ENCODE results near the gene KCND3.

KCND3 gene

DNA sequence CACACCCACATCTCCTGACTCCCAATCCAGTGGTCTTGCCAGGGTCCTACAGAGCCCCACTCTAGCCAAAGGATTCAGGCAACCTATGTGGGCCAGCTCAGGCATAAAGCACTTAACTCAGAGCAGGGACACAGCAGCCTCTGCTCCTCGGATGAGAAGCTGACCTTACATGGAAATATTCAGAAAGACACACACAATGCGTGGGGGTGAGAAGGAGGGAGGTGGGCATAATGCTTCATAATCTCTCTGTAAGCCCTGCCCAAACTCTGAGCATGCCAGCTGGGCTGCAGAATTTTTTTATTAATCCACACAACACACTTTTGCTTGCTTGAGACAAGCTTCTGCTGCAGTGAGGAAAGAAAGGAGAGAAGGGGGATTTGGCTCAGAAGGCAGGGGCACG is 21.6 kb downstream of the KCND3 start:
- H3K27ac ChIP-seq = no peak overlapping the region
- TF ChIP-seq ZFX (IDR thresholded peaks at IDR 0.05) = no peak
- TF ChIP-seq, protein P1, sequence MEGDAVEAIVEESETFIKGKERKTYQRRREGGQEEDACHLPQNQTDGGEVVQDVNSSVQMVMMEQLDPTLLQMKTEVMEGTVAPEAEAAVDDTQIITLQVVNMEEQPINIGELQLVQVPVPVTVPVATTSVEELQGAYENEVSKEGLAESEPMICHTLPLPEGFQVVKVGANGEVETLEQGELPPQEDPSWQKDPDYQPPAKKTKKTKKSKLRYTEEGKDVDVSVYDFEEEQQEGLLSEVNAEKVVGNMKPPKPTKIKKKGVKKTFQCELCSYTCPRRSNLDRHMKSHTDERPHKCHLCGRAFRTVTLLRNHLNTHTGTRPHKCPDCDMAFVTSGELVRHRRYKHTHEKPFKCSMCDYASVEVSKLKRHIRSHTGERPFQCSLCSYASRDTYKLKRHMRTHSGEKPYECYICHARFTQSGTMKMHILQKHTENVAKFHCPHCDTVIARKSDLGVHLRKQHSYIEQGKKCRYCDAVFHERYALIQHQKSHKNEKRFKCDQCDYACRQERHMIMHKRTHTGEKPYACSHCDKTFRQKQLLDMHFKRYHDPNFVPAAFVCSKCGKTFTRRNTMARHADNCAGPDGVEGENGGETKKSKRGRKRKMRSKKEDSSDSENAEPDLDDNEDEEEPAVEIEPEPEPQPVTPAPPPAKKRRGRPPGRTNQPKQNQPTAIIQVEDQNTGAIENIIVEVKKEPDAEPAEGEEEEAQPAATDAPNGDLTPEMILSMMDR (conservative IDR thresholded peaks at IDR 0.05) = no peak

GRCh38 chr1:111967067-111967690 is 22.3 kb downstream of the KCND3 start:
- no peak overlapping the region for H3K27ac ChIP-seq
- TF ChIP-seq, protein P1 (conservative IDR thresholded peaks at IDR 0.05) = no peak
- no peak for TF ChIP-seq ZFX (IDR thresholded peaks at IDR 0.05)

DNA sequence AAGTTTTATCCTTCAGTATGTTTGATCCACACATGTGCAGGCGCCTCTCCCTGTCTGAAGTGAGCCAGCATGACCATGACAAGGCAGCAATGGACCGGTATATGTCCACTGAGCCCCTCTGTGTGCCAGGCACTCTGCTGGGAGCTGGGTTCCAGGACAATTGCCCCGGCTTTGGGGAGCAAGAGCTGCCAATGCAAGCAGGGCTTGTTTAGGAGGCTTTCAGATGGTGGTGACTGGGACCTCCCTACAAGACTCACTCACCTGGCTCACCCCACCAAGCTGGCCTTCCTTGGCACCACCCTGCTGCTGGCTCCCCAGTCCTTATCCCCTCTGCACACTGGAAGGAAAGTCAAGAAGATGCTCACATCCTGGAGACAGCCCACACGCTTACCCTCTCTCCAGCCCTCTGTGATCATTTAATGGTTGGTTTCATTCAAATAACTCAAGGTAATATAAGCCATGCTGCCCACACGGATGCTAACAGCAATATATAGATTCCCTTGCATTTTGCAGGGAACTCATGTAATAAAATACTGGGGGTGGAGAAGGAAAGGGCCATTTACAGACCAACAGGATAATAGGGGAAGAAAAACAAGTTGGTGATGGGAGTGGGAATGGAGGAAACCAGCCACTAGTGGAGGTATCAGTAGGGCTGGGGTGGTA is 23.6 kb downstream of the KCND3 start:
- no peak overlapping the region for H3K27ac ChIP-seq
- TF ChIP-seq ZFX (IDR thresholded peaks at IDR 0.05) = no peak
- TF ChIP-seq, protein P1 (conservative IDR thresholded peaks at IDR 0.05) = no peak

- TF ChIP-seq ZFX (IDR thresholded peaks at IDR 0.05) = no peak
- TF ChIP-seq, protein P1 (conservative IDR thresholded peaks at IDR 0.05) = no peak
- H3K27ac ChIP-seq = no peak overlapping the region
These were observed 25.3 kb downstream of the KCND3 start for GRCh38 chr1:111963985-111964738.

DNA sequence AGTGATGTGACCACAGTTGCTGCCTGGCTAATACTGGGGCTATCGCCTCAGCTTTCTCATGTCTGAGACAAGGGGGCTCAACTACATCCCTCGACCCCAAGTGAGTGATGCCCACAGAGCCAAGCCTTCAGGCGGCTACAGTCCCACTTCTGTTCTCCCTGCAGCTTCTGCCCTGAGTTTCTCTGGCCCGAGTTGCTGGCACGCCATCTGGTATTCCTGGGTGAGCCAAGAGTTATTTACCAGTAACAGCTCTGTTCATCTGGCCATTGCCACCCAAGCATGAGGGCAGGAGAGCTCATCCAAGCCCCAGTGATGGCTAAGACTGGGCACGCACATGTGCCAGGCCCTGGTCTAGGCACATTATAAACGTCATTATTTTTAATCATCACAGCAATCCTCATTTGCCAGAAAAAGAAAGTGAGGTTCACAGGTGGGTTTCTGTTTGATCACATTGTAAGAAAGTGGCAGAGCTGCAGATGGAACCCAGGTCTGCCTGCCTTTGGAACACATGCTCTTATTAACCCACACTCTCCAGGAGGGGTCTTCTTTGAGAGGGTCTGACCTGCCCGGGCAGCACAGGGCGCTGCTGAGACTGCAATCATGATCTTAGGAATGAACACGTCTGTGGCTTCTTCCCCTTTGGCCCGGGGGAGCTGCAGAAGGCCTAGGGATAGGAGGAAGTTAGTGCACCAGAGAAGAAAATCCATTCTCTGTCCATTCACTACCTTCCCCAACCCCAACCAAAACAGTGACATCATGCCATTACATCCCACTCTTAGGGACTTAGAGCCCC is 27.5 kb downstream of the KCND3 start:
- no peak overlapping the region for H3K27ac ChIP-seq
- TF ChIP-seq, protein P1 (conservative IDR thresholded peaks at IDR 0.05) = no peak
- TF ChIP-seq ZFX (IDR thresholded peaks at IDR 0.05) = no peak

DNA sequence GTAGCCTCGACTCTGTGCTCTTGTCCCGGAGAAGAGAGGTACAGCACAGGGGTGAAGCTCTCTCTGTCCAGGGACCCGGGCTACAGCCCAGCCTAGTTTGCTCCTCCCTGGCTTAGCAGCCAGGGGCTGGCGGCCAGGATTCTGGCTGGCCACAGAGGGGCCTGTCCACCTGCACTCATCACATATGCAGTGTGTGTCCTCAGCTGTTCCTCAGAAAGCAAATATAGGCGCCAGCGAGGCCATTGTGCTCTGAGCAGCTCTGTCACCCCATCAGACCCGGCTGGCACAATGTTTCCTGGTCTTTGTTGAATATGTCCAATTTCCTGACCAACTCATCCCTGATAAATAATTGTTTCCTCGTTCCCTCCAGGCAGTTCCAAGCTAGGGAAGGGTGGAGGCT is 28.5 kb downstream of the KCND3 start:
- TF ChIP-seq, protein P1 (conservative IDR thresholded peaks at IDR 0.05) = no peak
- no peak for TF ChIP-seq ZFX (IDR thresholded peaks at IDR 0.05)

More for the DNA sequence above, 28.5 kb downstream of the KCND3 start:
- H3K27ac ChIP-seq = no peak overlapping the region; the same call in 1 of the 2 replicates
